ENCODE measurements around the gene TCAP. TPM values are rescaled to one million over a fixed set of nuclear protein-coding genes. Genes with fewer than 3 reads are reported as not detected.

The TCAP gene
- total RNA-seq, 2 donors from 2014 or later: 6.4 to 16.9 TPM

DNA sequence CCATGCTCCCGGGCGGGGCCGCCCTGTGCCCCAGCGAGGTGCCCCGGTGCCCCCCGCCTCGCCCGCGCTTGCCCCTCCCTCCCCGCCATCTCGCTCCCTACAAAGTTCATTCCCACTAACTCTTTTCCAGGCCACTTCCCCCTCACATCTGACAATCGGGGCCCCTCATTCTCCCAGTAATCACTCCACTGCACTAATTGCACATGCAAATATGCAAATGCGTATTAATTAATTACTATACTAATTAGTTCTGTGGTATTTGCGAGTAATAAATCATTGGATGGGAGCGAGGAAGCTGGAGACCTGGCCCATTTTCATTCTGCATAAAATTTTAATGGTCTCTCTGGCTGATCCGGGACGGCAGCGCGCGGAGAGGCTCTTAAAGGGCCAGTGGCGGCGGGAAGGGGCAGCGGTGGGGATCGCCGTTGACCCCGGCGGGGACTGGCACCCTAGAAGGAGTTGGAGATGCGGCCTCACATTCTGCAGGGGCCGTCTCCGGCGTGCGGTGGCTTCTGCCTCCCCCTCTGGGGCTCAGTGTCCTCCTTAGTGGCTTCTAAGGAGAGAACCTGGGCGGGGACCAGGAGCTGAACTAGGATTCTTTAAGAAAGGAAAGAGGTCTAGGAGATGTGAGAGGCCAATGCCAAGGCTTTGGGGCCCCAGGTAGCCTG is 46.8 kb upstream of the TCAP start:
- H3K4me3 ChIP-seq: peak overlapping the region; percentile 72
- TF ChIP-seq, protein P1, sequence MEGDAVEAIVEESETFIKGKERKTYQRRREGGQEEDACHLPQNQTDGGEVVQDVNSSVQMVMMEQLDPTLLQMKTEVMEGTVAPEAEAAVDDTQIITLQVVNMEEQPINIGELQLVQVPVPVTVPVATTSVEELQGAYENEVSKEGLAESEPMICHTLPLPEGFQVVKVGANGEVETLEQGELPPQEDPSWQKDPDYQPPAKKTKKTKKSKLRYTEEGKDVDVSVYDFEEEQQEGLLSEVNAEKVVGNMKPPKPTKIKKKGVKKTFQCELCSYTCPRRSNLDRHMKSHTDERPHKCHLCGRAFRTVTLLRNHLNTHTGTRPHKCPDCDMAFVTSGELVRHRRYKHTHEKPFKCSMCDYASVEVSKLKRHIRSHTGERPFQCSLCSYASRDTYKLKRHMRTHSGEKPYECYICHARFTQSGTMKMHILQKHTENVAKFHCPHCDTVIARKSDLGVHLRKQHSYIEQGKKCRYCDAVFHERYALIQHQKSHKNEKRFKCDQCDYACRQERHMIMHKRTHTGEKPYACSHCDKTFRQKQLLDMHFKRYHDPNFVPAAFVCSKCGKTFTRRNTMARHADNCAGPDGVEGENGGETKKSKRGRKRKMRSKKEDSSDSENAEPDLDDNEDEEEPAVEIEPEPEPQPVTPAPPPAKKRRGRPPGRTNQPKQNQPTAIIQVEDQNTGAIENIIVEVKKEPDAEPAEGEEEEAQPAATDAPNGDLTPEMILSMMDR (IDR thresholded peaks at IDR 0.05): no peak
- no peaks in the 10 kb centered on the region for H3K27me3 ChIP-seq (replicated peaks; ENCODE audit: insufficient read depth)
- H3K36me3 ChIP-seq: no peaks in the 10 kb centered on the region
- H3K27ac ChIP-seq: no peak overlapping the region
- no peaks in the 10 kb centered on the region for H3K9me3 ChIP-seq
- H3K4me1 ChIP-seq (ENCODE audit: control insufficient read depth in 1 of 2, low read depth in 2 of 2): peaks cover 0 to 22% of the 10 kb centered on the region in 2 donors
- no peak for DNase-seq (ENCODE audit: low spot score)
- no peak for ATAC-seq (ENCODE audit: insufficient number of reproducible peaks, low FRiP score, low read depth)

DNA sequence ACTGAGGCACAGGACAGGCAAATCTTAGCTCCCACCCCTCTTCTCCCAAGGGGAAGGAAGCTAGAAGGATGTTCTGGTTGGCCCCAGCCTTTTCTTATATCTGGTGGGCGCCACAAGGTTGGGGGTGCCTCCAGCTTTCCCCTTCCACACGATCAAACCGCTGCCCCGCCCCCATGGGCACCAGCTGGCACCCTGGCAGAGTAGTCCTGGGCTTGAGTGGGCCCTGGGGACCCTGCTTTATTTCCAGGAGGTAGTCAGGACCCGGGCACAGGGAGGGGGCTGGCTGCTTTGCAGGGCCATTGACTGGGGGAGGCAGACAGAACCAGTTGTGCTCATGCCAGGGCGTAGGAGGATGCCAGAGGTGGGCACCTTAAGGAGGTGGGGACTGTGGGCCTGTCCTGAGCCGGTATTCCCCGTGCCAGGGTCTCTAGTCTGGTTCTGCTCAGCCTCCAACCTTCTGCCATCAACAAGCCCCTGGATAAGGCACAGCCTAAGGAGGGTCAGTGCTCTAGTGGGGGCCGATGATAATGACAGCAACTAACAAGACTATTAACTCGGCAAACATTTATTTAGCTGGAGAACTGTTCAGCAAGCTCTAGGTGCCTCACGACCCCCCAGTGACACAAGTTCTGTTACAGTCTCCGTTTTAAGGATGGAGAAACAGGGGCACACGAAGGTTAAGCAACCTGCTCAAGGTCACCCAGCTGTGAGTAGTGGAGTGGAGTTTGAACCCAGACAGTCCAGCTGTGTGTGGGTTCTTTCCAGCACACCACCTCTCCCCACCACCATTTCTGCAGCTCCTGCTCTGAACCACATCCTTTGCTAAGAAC is 46.0 kb upstream of the TCAP start:
- Histone ChIP-seq H3K4me3 (peak overlapping the region; percentile 72), H3K27ac (no peak overlapping the region)
- TF ChIP-seq, protein P1 (IDR thresholded peaks at IDR 0.05): no peak

DNA sequence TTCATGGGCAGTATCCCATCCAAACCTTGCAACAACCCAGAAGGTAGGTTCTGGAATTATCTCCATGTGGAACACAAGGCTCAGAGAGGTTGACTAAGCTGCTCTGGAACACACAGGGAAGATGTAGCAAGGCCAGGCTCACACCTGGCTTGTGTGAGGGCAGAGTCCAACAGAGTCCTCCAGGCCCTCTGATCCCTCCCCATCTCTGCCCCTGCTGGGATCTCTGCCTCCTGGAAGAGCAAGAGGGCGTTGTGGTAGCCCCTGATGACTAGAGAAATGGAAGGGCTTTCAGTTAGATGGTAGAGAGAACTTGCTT is 45.4 kb upstream of the TCAP start:
- ATAC-seq (ENCODE audit: insufficient number of reproducible peaks, low FRiP score, low read depth): no peak
- Histone ChIP-seq H3K36me3 (no peaks in the 10 kb centered on the region), H3K9me3 (no peaks in the 10 kb centered on the region), H3K4me1 (ENCODE audit: control insufficient read depth in 1 of 2, low read depth in 2 of 2) (peaks cover 0 to 26% of the 10 kb centered on the region in 2 donors), H3K27ac (no peak overlapping the region), H3K4me3 (no peak overlapping the region), H3K27me3 (replicated peaks; ENCODE audit: insufficient read depth) (no peaks in the 10 kb centered on the region)
- DNase-seq (ENCODE audit: low spot score): no peak
- TF ChIP-seq, protein P1 (IDR thresholded peaks at IDR 0.05): no peak

More for the DNA sequence above, 46.0 kb upstream of the TCAP start:
- peaks cover 0 to 26% of the 10 kb centered on the region in 2 donors for H3K4me1 ChIP-seq (ENCODE audit: control insufficient read depth in 1 of 2, low read depth in 2 of 2)
- no peaks in the 10 kb centered on the region for H3K9me3 ChIP-seq
- no peak for DNase-seq (ENCODE audit: low spot score)
- no peak for ATAC-seq (ENCODE audit: insufficient number of reproducible peaks, low FRiP score, low read depth)
- H3K36me3 ChIP-seq: no peaks in the 10 kb centered on the region
- no peaks in the 10 kb centered on the region for H3K27me3 ChIP-seq (replicated peaks; ENCODE audit: insufficient read depth)

DNA sequence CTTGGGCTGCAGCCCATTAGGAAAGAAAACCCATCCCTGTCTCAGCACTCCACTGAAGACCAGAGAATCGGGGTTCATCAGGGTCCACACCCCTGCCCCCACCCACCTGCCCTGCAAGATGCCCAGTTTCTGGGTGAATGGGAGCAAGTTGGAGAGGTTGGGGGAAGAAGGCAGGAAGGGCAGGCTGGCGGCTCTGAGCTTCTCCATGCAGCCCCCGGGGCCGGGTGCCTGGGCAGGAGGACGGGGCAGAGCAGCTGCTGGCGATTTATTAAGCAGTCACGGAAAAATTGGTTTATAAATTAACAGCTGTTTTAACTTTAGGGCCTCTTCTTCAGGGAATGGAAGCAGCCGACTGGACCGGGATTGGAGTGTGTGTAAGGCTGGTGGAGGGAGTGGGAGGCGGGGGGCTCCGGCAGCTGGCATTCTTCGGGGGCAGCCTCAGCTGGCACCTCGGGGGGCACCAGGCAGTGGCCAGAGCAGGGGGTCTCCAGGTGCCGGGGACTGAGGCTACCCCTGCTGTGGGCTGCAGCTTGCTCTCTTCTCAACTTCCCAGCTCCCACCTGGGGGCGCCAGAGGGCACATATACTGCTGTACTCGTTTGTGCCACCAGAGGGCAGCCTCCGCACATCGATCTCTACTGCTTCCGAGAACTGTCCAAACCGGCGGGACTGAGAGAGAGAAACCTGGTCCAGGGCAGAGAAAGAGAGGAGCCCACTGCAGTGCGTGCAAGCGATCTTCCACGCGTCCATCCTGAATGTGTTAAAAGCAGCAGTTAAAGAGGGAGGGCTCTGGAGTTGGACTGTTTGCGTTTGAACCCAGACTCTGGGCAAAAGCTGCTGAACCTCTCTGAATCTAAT is 43.4 kb upstream of the TCAP start:
- Histone ChIP-seq H3K4me3 (peak overlapping the region; percentile 30), H3K4me1 (ENCODE audit: control insufficient read depth in 1 of 2, low read depth in 2 of 2) (peaks cover 2 to 28% of the 10 kb centered on the region in 2 donors), H3K27ac (no peak overlapping the region), H3K36me3 (no peaks in the 10 kb centered on the region), H3K27me3 (replicated peaks; ENCODE audit: insufficient read depth) (no peaks in the 10 kb centered on the region), H3K9me3 (no peaks in the 10 kb centered on the region)
- DNase-seq (ENCODE audit: low spot score) (peak; percentile 77), ATAC-seq (ENCODE audit: insufficient number of reproducible peaks, low FRiP score, low read depth) (peak; percentile 72)
- TF ChIP-seq, protein P1 (IDR thresholded peaks at IDR 0.05): peak; percentile 99

All from thoracic aorta (tissue), 2 donors.